MM.1S (cell line): ENCODE results near the gene PGS1.

Experiments
- CTCF ChIP-seq: fragments of 300-600 bp; sonication (generic); IDR thresholded peaks from 2 replicates; pipeline ENCODE4 v1.5.1; 2016; ENCODE audit warnings: antibody characterized with exemption, low read length, mixed read lengths
- EZH2 ChIP-seq: fragments of 300-600 bp; sonication (generic); optimal IDR thresholded peaks from 2 replicates; pipeline ENCODE3; 2017; ENCODE audit warnings: low read depth, mild to moderate bottlenecking, antibody characterized with exemption, low read length, mixed read lengths
- EZH2phosphoT487 ChIP-seq: fragments of 300-600 bp; sonication (generic); IDR thresholded peaks from 2 replicates; pipeline ENCODE4 v1.6.1; 2018; ENCODE audit warnings: antibody characterized with exemption, low read length

- no peak for TF ChIP-seq CTCF
- no peak for TF ChIP-seq EZH2phosphoT487
- no peak for TF ChIP-seq EZH2
These were observed 37.6 kb downstream of the PGS1 start for GRCh38 chr17:78415821-78416711.
